ENCODE data around the gene ZMIZ2. TPM values are rescaled to one million over a fixed set of nuclear protein-coding genes. Genes with fewer than 3 reads are reported as not detected.

ZMIZ2 gene
- total RNA-seq, 3 donors from 2014 or later = 80.4 to 104 (median 89.8) TPM

DNA sequence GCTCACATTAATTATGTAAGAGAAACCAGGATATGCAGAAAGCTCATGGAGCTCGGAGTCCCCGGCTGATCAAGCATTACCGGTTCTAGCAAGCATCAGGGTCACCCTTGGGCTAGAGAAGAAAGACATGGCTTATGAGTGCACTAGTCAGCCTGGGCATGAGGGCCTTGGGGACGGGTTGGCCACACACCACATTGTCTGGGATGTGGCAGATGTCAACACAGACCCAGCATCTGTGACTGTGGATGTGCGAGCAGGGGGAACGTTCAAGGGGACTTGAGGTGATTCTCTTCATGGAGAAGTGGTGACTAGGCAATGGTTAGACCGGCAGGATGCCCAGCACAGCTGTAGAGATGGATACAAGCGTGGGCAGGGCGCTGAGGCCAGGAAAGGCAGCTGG, 13.7 kb downstream of the ZMIZ2 start:
- Histone ChIP-seq H3K4me3 (no peak overlapping the region), H3K9me3 (no peaks in the 10 kb centered on the region), H3K36me3 (ENCODE audit: low read depth) (peaks cover 24% of the 10 kb centered on the region), H3K4me1 (ENCODE audit: low read depth) (peaks cover 5% of the 10 kb centered on the region)
- DNase-seq = no peak
- intact Hi-C loops (cut with DNase I, micrococcal nuclease) = no loop called here
- TF ChIP-seq, protein P1, sequence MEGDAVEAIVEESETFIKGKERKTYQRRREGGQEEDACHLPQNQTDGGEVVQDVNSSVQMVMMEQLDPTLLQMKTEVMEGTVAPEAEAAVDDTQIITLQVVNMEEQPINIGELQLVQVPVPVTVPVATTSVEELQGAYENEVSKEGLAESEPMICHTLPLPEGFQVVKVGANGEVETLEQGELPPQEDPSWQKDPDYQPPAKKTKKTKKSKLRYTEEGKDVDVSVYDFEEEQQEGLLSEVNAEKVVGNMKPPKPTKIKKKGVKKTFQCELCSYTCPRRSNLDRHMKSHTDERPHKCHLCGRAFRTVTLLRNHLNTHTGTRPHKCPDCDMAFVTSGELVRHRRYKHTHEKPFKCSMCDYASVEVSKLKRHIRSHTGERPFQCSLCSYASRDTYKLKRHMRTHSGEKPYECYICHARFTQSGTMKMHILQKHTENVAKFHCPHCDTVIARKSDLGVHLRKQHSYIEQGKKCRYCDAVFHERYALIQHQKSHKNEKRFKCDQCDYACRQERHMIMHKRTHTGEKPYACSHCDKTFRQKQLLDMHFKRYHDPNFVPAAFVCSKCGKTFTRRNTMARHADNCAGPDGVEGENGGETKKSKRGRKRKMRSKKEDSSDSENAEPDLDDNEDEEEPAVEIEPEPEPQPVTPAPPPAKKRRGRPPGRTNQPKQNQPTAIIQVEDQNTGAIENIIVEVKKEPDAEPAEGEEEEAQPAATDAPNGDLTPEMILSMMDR (IDR thresholded peaks at IDR 0.05) = no peak
- no peak for ATAC-seq

DNA sequence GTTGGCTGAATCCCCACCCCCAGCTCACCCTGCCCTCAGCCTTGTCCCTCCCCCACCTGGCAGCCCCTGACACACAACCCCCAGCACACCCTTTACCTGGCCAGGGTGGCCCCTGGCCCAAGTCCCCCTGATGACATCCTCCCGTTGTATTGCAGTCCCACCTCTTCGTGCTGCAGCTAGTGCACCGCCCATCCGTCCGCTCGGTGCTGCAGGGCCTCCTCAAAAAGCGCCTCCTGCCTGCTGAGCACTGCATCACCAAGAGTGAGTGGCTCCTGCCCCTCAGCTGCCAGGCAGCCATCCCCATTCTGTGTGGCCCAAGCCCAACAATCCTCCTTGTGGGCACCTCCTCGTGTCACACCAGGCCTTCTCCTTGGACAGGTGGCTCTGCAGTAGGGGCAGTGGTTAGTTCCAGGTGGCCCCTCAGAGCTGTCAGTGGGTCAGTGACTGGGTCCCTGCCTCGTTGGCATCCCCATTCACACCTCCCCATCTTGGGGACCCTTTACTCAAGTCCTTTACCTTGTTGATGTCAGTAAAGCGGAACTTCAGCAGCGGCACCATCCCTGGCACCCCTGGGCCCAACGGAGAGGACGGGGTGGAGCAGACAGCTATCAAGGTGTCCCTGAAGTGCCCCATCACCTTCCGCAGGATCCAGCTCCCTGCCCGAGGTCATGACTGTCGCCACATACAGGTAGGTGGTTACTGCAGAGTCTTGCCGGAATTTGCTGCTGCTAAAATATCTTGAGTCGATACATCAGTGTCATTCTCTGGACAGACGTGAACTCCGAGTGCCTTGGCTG, 14.3 kb downstream of the ZMIZ2 start:
- Histone ChIP-seq H3K36me3 (ENCODE audit: low read depth) (peaks cover 24% of the 10 kb centered on the region), H3K9me3 (no peaks in the 10 kb centered on the region), H3K4me1 (ENCODE audit: low read depth) (peaks cover 11% of the 10 kb centered on the region), H3K4me3 (no peak overlapping the region)
- intact Hi-C loops (cut with DNase I, micrococcal nuclease) = no loop called here
- TF ChIP-seq, protein P1 (IDR thresholded peaks at IDR 0.05) = no peak
- ATAC-seq (no peak), DNase-seq (no peak)

DNA sequence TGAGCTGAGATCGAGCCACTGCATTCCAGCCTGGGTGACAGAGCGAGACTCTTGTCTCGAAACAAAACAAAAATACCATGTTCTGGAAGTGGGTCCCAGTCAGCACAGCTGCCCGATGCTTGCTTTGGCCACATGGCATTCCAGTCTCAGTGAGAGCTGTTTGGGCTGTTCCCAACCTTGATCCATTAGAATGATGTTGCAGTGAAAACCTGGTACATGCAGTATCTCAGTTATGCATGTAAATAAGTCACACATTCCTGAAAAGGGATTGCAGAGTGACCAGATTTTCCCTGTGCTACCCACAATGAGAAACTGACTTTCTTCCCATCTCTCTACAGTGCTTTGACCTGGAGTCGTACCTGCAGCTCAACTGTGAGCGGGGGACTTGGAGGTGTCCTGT, 15.4 kb downstream of the ZMIZ2 start:
- ATAC-seq (no peak), DNase-seq (no peak)
- no peak overlapping the region for H3K4me3 ChIP-seq
- peaks cover 23% of the 10 kb centered on the region for H3K4me1 ChIP-seq (ENCODE audit: low read depth)
- no peaks in the 10 kb centered on the region for H3K9me3 ChIP-seq
- peaks cover 24% of the 10 kb centered on the region for H3K36me3 ChIP-seq (ENCODE audit: low read depth)
- TF ChIP-seq, protein P1 (IDR thresholded peaks at IDR 0.05) = no peak
- intact Hi-C loops (cut with DNase I, micrococcal nuclease) = no loop called here

DNA sequence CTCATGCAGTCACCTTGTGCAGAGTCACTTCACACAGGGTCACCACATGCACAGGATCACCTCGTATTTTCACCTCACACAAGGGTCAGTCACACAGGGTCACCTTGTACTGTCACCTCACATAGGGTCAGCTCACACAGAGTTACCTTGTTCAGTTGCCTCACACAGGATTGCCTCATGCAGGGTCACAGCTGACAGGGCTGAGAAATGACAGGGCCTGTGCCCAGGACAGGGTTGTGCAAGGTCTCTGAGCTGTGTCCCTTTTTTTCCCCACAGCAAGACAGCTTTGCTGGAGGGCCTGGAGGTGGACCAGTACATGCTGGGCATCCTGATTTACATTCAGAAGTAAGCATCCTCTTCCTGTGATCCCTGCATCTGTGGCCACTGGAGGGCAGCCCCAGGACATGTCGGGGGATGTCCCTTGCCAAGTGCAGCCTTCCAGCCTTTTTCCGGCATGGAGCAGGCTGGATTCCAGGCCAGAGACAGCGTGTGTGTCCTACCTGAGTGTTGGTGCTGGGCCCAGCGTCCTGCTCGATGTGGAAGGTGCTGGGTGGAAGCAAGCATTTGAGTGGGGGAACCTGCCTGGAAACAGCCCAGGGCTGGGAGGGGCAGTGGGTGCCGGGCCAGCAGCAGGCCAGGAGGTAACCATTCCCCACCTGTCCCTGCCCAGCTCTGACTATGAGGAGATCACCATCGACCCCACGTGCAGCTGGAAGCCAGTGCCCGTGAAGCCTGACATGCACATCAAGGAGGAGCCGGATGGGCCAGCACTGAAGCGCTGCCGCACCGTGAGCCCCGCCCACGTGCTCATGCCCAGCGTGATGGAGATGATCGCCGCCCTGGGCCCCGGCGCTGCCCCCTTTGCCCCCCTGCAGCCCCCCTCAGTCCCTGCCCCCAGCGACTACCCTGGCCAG, 16.3 kb downstream of the ZMIZ2 start:
- TF ChIP-seq, protein P1 (IDR thresholded peaks at IDR 0.05) = no peak
- DNase-seq = no peak
- no peak for ATAC-seq
- peaks cover 30% of the 10 kb centered on the region for H3K4me1 ChIP-seq (ENCODE audit: low read depth)
- H3K9me3 ChIP-seq = no peaks in the 10 kb centered on the region
- peaks cover 24% of the 10 kb centered on the region for H3K36me3 ChIP-seq (ENCODE audit: low read depth)
- intact Hi-C loops (cut with DNase I, micrococcal nuclease) = no loop called here
- H3K4me3 ChIP-seq = no peak overlapping the region

DNA sequence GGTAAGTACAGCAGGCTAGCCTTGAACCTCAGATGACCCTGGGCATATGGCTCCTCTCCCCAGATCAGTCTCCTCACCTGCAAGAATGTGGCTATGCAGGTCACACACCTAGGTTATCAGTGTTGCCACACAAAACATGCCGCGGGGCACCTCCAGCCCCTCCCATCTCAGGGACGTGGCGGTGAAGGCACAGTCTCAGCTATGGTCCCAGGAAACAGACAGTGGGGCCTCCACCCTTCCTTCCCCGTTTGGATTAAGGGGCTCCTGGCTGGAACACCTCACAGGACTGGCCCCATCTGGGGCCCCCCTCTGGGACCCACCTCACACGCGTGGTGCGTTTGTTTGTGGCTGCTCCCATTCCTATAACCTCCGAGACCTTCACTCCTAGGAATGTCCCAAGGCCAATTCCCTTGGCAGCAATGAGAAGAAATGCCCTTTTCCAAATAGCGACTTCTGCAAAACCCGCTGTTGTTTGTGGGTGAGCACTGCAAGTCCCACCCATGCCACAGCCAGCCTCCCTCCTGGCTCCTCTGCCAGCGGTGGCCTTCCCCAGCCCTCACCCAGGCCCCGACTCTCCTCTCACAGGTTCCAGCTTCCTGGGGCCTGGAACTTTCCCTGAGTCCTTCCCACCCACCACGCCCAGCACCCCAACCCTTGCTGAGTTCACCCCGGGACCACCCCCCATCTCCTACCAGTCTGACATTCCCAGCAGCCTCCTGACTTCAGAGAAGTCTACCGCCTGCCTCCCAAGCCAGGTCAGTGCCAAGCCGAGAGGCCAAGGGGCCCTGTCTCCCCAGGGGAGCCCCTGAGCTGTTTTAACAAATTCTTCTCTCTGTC, 17.1 kb downstream of the ZMIZ2 start:
- TF ChIP-seq, protein P1 (IDR thresholded peaks at IDR 0.05) = no peak
- H3K9me3 ChIP-seq = no peaks in the 10 kb centered on the region
- DNase-seq (no peak), ATAC-seq (no peak)
- intact Hi-C loops (cut with DNase I, micrococcal nuclease) = no loop called here
- no peak overlapping the region for H3K4me3 ChIP-seq
- H3K4me1 ChIP-seq (ENCODE audit: low read depth) = peaks cover 36% of the 10 kb centered on the region
- H3K36me3 ChIP-seq (ENCODE audit: low read depth) = peaks cover 24% of the 10 kb centered on the region

Measured in mucosa of descending colon (tissue), 3 donors.